Mesodermal cell (in vitro differentiated cells): ENCODE results near the gene GJD3.

Source experiments
- H3K27ac ChIP-seq: 2 replicates; pipeline ENCODE4 v1.7.0; 2013; ENCODE audit warnings: mild to moderate bottlenecking, low read depth, low read length, moderate library complexity; ENCODE audit not compliant: severe bottlenecking
- H3K36me3 ChIP-seq: 2 replicates; pipeline ENCODE4 v1.7.1; 2013; ENCODE audit warnings: mild to moderate bottlenecking, low read length, moderate library complexity; ENCODE audit not compliant: control insufficient read depth, insufficient read depth
- H3K4me1 ChIP-seq: one replicate; pipeline ENCODE4 v1.7.1; 2013; ENCODE audit warnings: mild to moderate bottlenecking, low read length; ENCODE audit not compliant: insufficient read depth, control insufficient read depth, poor library complexity, severe bottlenecking
- H3K4me3 ChIP-seq: 2 replicates; pipeline ENCODE4 v1.7.0; 2013; ENCODE audit warnings: low read length, control low read depth, mild to moderate bottlenecking; ENCODE audit not compliant: insufficient read depth, poor library complexity, severe bottlenecking; ENCODE audit errors: extremely low read depth
- H3K9me3 ChIP-seq: 2 replicates; pipeline ENCODE4 v1.7.1; 2013; ENCODE audit warnings: mild to moderate bottlenecking, low read length, moderate library complexity; ENCODE audit not compliant: control insufficient read depth
- WGBS, 2 experiments: methylation state at CpG; one replicate each; pipeline ENCODE4 v1.1.5; 2013; ENCODE audit warnings: missing lambda C conversion rate in 2 of 2; ENCODE audit not compliant: insufficient coverage in 2 of 2; 5-methylcytosine and 5-hydroxymethylcytosine counted together

GJD3 gene

DNA sequence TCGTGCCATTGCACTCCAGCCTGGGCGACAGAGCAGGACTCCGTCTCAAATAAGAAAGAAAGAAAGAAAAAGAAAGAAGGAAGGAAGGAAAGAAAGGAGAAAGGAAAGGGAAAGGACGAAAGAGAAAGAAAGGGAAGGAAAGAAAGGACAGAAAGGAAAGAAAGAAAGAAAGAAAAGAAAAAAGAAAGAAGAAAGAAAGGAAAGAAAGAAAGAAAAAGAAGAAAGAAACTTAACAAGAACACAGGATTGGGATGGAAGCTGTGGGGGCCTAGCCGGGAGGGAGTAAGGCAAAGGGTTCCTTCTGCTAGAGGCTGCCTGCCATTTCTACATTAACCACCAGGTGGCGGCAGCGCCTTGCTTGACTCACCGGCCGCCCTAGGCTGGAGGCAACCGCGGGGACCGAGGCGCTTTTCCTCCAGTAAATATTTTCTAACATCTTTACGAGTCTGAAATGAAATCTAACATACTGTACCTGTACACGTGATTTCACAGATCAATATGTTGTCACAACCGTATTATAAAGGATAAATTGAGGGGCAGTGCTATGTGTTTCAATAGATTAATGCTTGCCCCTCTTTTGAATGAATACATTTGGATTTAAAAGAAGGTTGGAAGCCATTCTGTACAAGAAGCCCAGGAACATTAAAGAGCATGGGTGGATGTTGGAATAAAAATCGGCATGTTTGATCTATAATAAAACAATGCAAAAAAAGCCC, 6.1 kb downstream of the GJD3 start:
- no peak overlapping the region for H3K27ac ChIP-seq
- H3K4me1 ChIP-seq: no peaks in the 10 kb centered on the region
- peaks cover 27% of the 10 kb centered on the region for H3K36me3 ChIP-seq
- no peaks in the 10 kb centered on the region for H3K9me3 ChIP-seq
- 37 to 51% methylated on average over 6 to 8 of the region's 17 CpGs for WGBS, 2 experiments
- H3K4me3 ChIP-seq: no peak overlapping the region

DNA sequence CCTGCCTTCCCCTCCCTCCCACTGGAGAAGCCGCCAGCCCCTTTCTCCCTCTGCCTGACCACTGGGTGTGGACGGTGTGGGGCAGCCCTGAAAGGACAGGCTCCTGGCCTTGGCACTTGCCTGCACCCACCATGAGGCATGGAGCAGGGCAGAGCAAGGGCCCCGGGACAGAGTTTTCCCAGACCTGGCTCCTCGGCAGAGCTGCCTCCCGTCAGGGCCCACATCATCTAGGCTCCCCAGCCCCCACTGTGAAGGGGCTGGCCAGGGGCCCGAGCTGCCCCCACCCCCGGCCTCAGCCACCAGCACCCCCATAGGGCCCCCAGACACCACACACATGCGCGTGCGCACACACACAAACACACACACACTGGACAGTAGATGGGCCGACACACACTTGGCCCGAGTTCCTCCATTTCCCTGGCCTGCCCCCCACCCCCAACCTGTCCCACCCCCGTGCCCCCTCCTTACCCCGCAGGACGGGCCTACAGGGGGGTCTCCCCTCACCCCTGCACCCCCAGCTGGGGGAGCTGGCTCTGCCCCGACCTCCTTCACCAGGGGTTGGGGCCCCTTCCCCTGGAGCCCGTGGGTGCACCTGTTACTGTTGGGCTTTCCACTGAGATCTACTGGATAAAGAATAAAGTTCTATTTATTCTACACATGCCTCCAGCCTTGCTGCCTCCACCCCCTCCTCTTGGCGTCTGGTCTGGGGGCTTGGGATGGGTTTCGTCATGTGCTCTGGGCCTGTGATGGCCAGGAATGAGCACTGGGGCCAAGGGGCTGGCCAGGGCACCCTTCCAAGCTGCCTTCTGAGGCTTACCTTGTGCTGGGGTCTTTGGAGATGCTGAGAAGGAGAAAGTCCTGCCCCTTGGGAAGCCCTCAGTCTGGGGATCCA, 7.3 kb downstream of the GJD3 start:
- Histone ChIP-seq H3K36me3 (peaks cover 39% of the 10 kb centered on the region), H3K27ac (no peak overlapping the region), H3K4me3 (no peak overlapping the region), H3K4me1 (peaks cover under 1% of the 10 kb centered on the region), H3K9me3 (no peaks in the 10 kb centered on the region)
- WGBS, 2 experiments: 90 to 93% methylated on average over 4 to 5 of the region's 19 CpGs

GRCh38 chr17:40355804-40356758, 8.5 kb downstream of the GJD3 start:
- no peak overlapping the region for H3K4me3 ChIP-seq
- no peaks in the 10 kb centered on the region for H3K9me3 ChIP-seq
- H3K36me3 ChIP-seq: peaks cover 46% of the 10 kb centered on the region
- H3K27ac ChIP-seq: no peak overlapping the region
- H3K4me1 ChIP-seq: peaks cover 12% of the 10 kb centered on the region
- 89 to 94% methylated on average over 17 to 24 of the region's 33 CpGs for WGBS, 2 experiments

- Histone ChIP-seq H3K27ac (no peak overlapping the region), H3K9me3 (no peaks in the 10 kb centered on the region), H3K4me1 (peaks cover 18% of the 10 kb centered on the region), H3K4me3 (no peak overlapping the region), H3K36me3 (peaks cover 46% of the 10 kb centered on the region)
- WGBS, 2 experiments: 62 to 69% methylated on average over 27 to 28 of the region's 29 CpGs
These were observed 9.3 kb downstream of the GJD3 start for GRCh38 chr17:40355123-40355803.

DNA sequence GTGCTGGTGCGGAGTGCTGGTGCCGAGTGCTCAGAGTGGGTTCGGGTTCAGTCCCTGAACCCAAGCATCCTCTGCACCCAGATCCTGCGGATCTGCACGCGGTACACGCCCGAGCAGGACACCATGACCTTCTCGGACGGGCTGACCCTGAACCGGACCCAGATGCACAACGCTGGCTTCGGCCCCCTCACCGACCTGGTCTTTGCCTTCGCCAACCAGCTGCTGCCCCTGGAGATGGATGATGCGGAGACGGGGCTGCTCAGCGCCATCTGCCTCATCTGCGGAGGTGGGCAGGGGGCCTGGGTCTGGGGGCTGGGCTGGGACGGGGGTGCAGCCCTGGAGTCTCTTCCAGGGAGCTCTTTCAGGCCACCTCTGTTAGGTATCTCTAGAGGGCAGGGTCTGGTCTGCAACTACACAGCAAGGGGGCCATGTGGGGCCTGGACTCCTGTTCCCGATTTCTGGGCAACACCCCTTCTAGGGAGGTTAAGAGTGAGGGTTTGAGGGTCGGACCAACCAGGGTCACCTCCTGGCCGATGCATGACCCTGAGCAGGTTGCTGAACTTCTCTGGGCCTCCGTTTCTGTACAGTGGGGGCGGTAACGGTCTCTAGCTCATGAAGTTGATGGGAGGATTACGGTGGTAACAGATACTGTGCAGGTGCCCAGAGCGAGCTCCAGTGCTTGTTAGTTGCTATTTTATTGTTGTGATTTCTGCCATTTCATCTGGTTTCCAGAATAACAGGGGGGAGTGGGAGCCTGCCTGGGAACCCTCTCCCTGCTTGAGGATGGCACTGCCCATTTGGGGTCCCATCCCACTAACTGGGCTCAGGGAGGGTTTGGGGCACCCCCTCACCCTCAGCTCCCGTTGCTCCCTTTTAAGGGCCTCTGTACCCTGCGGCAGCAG, 10.1 kb downstream of the GJD3 start:
- no peak overlapping the region for H3K4me3 ChIP-seq
- H3K27ac ChIP-seq: peak overlapping the region; percentile 16
- no peaks in the 10 kb centered on the region for H3K9me3 ChIP-seq
- H3K4me1 ChIP-seq: peaks cover 26% of the 10 kb centered on the region
- WGBS, 2 experiments: 91 to 94% methylated on average over 25 to 29 of the region's 30 CpGs
- peaks cover 52% of the 10 kb centered on the region for H3K36me3 ChIP-seq

DNA sequence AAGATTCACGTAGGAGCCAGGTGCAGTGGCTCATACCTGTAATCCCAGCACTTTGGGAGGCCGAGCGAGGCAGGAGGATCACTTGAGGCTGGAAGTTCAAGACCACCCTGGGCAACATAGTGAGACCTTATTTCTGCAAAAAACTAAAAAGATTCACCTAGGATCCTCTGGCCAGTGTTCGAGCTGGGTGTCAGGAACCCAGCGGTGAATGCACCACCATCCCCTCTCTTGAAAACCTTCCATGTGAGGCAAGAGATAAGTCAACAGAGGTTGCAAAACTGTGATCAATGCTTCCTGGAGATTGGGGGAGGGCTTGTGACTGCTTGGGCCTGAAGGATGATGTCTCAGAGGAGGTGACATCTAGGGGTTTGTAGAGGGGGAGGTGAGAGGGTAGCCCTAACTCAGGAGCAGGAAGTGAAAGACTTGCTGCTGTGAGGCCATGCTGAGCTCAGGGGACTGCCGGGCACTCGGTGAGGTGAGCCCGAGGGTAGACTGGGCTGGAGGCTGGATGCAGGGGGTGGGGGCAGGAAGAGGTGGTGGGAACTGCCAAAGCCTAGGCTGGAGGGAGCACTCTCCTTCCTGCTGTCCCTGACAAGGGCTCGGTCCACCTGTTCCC, 11.7 kb downstream of the GJD3 start:
- no peak overlapping the region for H3K4me3 ChIP-seq

DNA sequence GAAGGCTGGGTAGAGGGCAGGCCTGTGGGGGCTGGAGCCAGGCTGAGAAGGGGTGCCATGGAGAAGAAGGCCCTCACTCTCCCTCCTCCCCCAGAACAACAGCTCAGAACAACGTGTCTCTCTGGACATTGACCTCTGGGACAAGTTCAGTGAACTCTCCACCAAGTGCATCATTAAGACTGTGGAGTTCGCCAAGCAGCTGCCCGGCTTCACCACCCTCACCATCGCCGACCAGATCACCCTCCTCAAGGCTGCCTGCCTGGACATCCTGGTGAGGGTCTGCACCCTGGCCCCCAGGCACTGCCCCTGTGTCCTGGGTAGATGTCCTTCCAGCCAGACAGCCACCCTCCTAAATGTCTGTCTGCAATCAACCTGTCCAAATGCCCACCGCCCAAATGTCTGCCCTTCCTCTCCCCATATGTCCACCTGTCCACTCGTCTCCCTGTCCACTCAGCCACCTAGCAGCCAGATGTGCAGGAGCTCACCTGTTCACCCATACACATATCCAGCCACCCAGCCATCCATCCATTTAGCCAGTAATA, 12.2 kb downstream of the GJD3 start:
- Histone ChIP-seq H3K4me1 (peaks cover 47% of the 10 kb centered on the region), H3K4me3 (no peak overlapping the region), H3K27ac (peak overlapping the region; percentile 6), H3K9me3 (no peaks in the 10 kb centered on the region), H3K36me3 (peaks cover 65% of the 10 kb centered on the region)
- 92 to 93% methylated on average over 5 to 7 of the region's 7 CpGs for WGBS, 2 experiments

More for the DNA sequence above, 11.7 kb downstream of the GJD3 start:
- H3K36me3 ChIP-seq: peaks cover 65% of the 10 kb centered on the region
- peaks cover 41% of the 10 kb centered on the region for H3K4me1 ChIP-seq
- H3K9me3 ChIP-seq: no peaks in the 10 kb centered on the region
- H3K27ac ChIP-seq: no peak overlapping the region
- WGBS, 2 experiments: 74 to 80% methylated on average over 9 of the region's 9 CpGs

DNA sequence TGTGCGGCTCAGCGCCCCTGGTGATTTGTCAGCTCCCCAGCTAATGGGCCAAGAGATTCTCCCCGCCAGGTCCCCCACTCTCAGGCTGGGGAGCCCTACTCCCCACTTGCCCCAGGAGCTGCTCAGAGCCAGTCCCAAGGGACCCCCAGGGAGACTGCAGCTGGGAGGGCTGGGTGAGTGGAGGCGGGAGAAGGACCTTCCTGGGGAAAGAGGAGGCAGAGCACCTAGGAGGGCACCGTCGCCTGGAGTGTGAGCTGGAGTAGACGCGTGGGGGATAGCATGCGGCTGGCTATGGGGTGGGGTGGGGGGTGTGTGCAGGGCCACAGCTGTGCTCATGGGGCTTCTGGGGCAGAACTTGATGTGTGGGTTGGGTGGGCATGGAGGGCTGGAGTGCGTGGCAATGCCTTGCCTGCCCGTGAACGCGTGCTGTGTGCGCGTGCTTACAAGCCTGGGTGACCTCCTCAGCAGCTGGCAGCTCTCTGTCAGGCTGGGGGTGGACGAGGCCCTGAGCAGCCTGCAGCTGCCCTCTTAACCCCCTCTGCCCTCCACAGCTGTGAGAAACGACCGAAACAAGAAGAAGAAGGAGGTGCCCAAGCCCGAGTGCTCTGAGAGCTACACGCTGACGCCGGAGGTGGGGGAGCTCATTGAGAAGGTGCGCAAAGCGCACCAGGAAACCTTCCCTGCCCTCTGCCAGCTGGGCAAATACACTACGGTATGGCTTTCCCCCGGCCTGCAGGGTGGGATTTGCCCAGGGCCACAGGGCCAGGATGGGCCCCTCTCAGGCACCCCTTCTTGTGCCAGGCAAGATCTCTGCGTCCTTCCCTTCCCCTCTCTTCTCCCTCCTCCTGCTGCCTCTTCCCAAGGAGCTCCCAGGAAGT, 12.9 kb downstream of the GJD3 start:
- Histone ChIP-seq H3K9me3 (no peaks in the 10 kb centered on the region), H3K4me3 (no peak overlapping the region), H3K27ac (peak overlapping the region; percentile 97), H3K36me3 (peaks cover 65% of the 10 kb centered on the region), H3K4me1 (peaks cover 54% of the 10 kb centered on the region)
- 72 to 83% methylated on average over 21 to 23 of the region's 27 CpGs for WGBS, 2 experiments
